ENCODE measurements around the gene NCF2.
"Not testable (repeated sequence)": the region's sequence is repeated elsewhere in the genome, so short reads cannot be mapped to it uniquely, and the experiment has no call there.

NCF2 gene

GRCh38 chr1:183634429-183635065 is 44.3 kb upstream of the NCF2 start:
- peak overlapping the region; percentile 86 for H3K4me3 ChIP-seq (ENCODE audit: low read depth, low read length)
- in situ Hi-C loops (cut with HindIII; ENCODE audit: low sequenced_read_pairs), result no loop called here
- TF ChIP-seq CTCF (IDR thresholded peaks at IDR 0.05; ENCODE audit: low read depth, low read length, missing control alignments), result no peak
- DNase-seq (ENCODE audit: low read depth), result no peak

- peak; percentile 59 for TF ChIP-seq CTCF (IDR thresholded peaks at IDR 0.05; ENCODE audit: low read depth, low read length, missing control alignments)
- in situ Hi-C loops (cut with HindIII; ENCODE audit: low sequenced_read_pairs), result no loop called here
- DNase-seq (ENCODE audit: low read depth), result peak; percentile 76
- H3K4me3 ChIP-seq (ENCODE audit: low read depth, low read length), result peak overlapping the region; percentile 86
Measured at GRCh38 chr1:183633676-183634343, 43.6 kb upstream of the NCF2 start.

DNA sequence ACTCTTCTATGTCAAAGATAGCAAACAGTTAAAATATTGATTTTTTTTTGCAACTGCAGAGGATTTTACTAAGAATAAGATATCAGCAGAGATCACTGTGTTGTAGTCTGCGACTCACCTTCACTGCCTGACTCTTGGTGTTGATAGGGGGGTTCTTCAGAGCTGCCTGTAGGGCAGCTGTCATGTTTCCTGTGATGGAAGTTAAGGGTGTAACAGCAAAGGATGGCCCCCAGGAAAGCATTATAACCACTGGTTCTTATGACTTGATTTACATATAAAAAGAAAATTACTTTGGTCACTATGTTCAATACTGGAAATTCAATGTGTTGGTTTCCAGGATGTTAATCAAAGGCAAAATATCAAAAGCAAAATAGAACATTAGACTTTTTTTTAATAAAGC is 42.7 kb upstream of the NCF2 start:
- peak overlapping the region; percentile 86 for H3K4me3 ChIP-seq (ENCODE audit: low read depth, low read length)
- DNase-seq (ENCODE audit: low read depth), result no peak
- in situ Hi-C loops (cut with HindIII; ENCODE audit: low sequenced_read_pairs), result no loop called here
- no peak for TF ChIP-seq CTCF (IDR thresholded peaks at IDR 0.05; ENCODE audit: low read depth, low read length, missing control alignments)

DNA sequence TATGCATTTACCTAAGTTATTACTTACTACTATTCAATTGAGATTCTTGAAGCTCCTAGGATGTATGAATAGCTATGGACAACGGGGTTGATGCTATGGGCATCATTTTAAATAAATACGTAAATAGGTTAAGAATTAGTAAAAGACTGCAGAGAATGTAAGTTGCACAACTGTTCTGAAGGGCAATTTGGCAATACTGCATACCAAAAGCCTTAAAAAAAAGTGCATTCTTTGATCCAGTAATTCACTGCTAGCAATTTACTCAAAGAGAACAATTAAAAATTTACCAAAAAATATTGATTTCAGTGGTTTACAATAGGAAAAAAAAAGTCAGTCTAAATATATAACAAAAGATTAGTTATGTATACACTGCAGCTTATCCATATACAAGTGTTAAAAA is 41.9 kb upstream of the NCF2 start:
- DNase-seq (ENCODE audit: low read depth), result no peak
- TF ChIP-seq CTCF (IDR thresholded peaks at IDR 0.05; ENCODE audit: low read depth, low read length, missing control alignments), result no peak
- peak overlapping the region; percentile 86 for H3K4me3 ChIP-seq (ENCODE audit: low read depth, low read length)
- in situ Hi-C loops (cut with HindIII; ENCODE audit: low sequenced_read_pairs), result no loop called here

- H3K4me3 ChIP-seq (ENCODE audit: low read depth, low read length), result no peak overlapping the region
- DNase-seq (ENCODE audit: low read depth), result no peak
- TF ChIP-seq CTCF (IDR thresholded peaks at IDR 0.05; ENCODE audit: low read depth, low read length, missing control alignments), result no peak
- in situ Hi-C loops (cut with HindIII; ENCODE audit: low sequenced_read_pairs), result no loop called here
Measured at GRCh38 chr1:183630748-183631147, 40.5 kb upstream of the NCF2 start.

DNA sequence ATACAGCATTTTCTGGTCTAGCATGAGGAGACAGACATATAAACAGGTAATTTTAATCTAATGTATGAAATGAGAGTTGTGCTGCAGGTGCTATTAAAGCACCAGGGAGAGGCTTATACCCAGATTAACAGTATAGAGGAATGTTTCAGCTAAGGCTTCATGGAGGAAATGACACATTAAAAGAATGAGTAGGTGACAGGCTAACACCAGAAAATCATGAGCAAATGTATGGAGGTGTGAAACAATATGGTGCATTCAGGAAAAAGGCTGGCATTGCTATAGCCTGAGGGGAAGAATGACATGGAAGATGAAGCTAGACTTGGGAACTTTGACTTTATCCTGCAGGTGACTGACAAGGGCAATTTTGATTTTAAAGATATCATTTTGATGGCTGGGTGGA is 38.3 kb upstream of the NCF2 start:
- DNase-seq (ENCODE audit: low read depth), result no peak
- in situ Hi-C loops (cut with HindIII; ENCODE audit: low sequenced_read_pairs), result no loop called here
- H3K4me3 ChIP-seq (ENCODE audit: low read depth, low read length), result no peak overlapping the region
- no peak for TF ChIP-seq CTCF (IDR thresholded peaks at IDR 0.05; ENCODE audit: low read depth, low read length, missing control alignments)

DNA sequence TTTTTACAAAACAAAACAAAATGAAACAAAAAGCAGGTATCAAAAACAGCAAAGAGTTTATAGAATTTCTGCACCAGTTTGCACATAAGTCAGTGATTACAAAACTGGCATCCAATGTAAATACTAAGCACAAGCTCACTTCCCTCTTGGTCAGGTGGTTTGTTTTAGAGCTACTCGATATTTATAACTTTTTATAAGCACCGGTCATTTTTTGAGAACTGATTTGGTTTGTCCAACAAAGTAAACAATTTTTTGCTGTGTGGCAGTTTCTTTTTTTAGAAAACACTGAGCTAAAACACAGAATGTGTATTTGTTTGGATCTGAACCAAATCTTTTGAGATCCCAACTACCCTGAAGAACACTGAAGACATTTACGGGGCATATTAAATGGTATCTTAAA is 36.0 kb upstream of the NCF2 start:
- H3K4me3 ChIP-seq (ENCODE audit: low read depth, low read length); DNase-seq (ENCODE audit: low read depth); in situ Hi-C loops (cut with HindIII; ENCODE audit: low sequenced_read_pairs): not testable (repeated sequence)
